HCEC 1CT (cell line): ENCODE measurements around the gene R3HDM2.

Experiments used
- DNase-seq: peaks from one replicate; pipeline ENCODE4 v3.0.0-alpha.2; 2017

The R3HDM2 gene

GRCh38 chr12:57224973-57225679 lies 205.7 kb downstream of the R3HDM2 start:
- DNase-seq, result no peak

GRCh38 chr12:57224278-57224972 lies 206.4 kb downstream of the R3HDM2 start:
- no peak for DNase-seq

GRCh38 chr12:57223191-57224165 lies 207.4 kb downstream of the R3HDM2 start:
- DNase-seq, result no peak

- no peak for DNase-seq
Measured at GRCh38 chr12:57222286-57223190, 208.3 kb downstream of the R3HDM2 start.

- no peak for DNase-seq
Measured at GRCh38 chr12:57221169-57221917, 209.5 kb downstream of the R3HDM2 start.

- DNase-seq, result no peak
Measured at GRCh38 chr12:57220770-57221168, 210.1 kb downstream of the R3HDM2 start.

GRCh38 chr12:57219993-57220754 lies 210.7 kb downstream of the R3HDM2 start:
- no peak for DNase-seq

GRCh38 chr12:57219205-57219992 lies 211.4 kb downstream of the R3HDM2 start:
- DNase-seq, result no peak

GRCh38 chr12:57218030-57218853 lies 212.6 kb downstream of the R3HDM2 start:
- DNase-seq, result no peak

- no peak for DNase-seq
Measured at GRCh38 chr12:57216921-57217879, 213.6 kb downstream of the R3HDM2 start.

GRCh38 chr12:57216014-57216911 lies 214.6 kb downstream of the R3HDM2 start, which contains the start of gene NXPH4:
NXPH4 (plus strand) TSS chr12:57216794; CDS start chr12:57216970, 176 bp downstream.
- no peak for DNase-seq

- DNase-seq, result no peak
Measured at GRCh38 chr12:57215668-57216013, 215.2 kb downstream of the R3HDM2 start.

GRCh38 chr12:57215065-57215464 lies 215.8 kb downstream of the R3HDM2 start:
- DNase-seq, result no peak

- DNase-seq, result peak; percentile 57
Measured at GRCh38 chr12:57214398-57214781, 216.5 kb downstream of the R3HDM2 start.

GRCh38 chr12:57213763-57214397 lies 217.0 kb downstream of the R3HDM2 start:
- DNase-seq, result no peak
